ENCODE results near the gene TPTE2. TPM values are rescaled to one million over a fixed set of nuclear protein-coding genes. Genes with fewer than 3 reads are reported as not detected.

The TPTE2 gene
- total RNA-seq, 4 donors from 2014 or later: not detected

DNA sequence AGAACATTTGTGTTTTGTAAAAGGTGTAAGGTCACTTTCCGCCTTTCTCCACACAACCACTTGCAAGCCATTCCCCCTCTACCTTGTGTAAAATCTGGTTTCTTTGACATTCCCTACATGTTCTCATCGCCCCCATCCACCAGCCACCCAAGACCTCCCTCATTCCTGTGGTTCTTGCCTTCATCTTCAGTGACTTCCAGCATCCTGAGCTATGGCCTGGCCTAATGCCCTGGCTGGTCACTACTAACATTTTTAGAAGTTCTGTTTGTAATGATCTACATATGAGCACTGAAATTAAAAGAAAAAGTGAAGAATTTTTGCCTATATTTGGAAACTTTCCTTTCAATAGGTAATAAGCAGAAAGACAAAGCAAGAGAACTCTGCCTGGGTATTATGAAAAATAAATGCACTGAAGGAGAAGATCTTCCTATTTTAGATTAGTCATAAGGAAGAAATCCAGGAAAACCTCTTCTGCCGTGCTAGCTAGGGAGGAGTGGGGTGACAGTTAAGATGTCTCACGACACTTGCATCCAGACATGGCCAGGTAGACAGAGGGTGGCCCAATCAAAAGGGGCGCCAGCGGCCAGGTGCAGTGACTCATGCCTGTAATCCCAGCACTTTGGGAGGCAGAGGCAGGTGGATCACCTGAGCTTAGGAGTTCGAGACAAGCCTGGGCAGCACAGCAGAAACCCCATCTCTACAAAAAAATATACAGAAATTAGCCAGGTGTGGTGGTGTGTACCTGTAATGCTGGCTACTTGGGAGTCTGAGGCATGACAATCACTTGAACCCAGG, 44.0 kb upstream of the TPTE2 start:
- WGBS, 2 donors (ENCODE audit: low coverage in 1 of 2): 79 to 95% methylated on average over 6 to 7 of the region's 7 CpGs

DNA sequence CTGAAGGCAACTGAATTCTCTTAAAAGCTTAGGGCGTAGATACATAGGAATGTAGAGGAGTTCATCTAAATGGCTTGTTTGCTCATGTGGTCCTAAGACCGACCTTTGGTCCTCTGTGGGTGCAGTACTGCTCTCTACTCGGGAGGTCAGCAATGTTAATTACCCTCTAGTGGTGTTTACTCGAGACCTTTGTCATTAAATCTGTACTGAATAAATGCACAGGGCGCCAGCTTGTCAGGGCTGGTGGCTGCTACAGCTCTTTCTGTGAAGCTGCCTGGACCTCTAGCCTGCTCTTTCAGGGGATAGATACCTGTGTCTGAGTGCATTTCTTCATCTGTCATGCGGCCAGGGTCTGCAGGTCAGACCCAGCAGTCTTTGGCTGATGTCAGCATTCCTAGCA, 43.0 kb upstream of the TPTE2 start:
- H3K4me1 ChIP-seq: peaks cover 0 to 12% (median 11%) of the 10 kb centered on the region in 4 donors
- H3K27ac ChIP-seq: no peak overlapping the region
- in situ Hi-C loops (cut with MboI; ENCODE audit: low pct_ligation_motif_present in 1 of 4, low pct_unique_long_range_greater_than_20kb in 1 of 4, low sequenced_read_pairs in 3 of 4) (no loop called here), intact Hi-C loops (cut with DNase I; ENCODE audit: low total_unique reads) (no loop called here)
- H3K4me3 ChIP-seq: no peak overlapping the region
- H3K27me3 ChIP-seq: peaks cover 25% of the 10 kb centered on the region
- DNase-seq: no peak
- WGBS, 2 donors (ENCODE audit: low coverage in 1 of 2): 73 to 75% methylated on average over 4 to 6 of the region's 6 CpGs
- no peak for TF ChIP-seq POLR2AphosphoS5 (IDR thresholded peaks at IDR 0.05)
- TF ChIP-seq EP300 (IDR thresholded peaks at IDR 0.05; ENCODE audit: low read depth): no peak
- TF ChIP-seq, protein P1, sequence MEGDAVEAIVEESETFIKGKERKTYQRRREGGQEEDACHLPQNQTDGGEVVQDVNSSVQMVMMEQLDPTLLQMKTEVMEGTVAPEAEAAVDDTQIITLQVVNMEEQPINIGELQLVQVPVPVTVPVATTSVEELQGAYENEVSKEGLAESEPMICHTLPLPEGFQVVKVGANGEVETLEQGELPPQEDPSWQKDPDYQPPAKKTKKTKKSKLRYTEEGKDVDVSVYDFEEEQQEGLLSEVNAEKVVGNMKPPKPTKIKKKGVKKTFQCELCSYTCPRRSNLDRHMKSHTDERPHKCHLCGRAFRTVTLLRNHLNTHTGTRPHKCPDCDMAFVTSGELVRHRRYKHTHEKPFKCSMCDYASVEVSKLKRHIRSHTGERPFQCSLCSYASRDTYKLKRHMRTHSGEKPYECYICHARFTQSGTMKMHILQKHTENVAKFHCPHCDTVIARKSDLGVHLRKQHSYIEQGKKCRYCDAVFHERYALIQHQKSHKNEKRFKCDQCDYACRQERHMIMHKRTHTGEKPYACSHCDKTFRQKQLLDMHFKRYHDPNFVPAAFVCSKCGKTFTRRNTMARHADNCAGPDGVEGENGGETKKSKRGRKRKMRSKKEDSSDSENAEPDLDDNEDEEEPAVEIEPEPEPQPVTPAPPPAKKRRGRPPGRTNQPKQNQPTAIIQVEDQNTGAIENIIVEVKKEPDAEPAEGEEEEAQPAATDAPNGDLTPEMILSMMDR (IDR thresholded peaks at IDR 0.05): no peak
- no peak for TF ChIP-seq POLR2A (IDR thresholded peaks at IDR 0.05)
- H3K9me3 ChIP-seq: no peaks in the 10 kb centered on the region
- no peaks in the 10 kb centered on the region for H3K36me3 ChIP-seq

More for the DNA sequence above, 44.0 kb upstream of the TPTE2 start:
- TF ChIP-seq, protein P1 (IDR thresholded peaks at IDR 0.05): no peak
- no peak for TF ChIP-seq EP300 (IDR thresholded peaks at IDR 0.05; ENCODE audit: low read depth)
- no peak overlapping the region for H3K4me3 ChIP-seq
- intact Hi-C loops (cut with DNase I; ENCODE audit: low total_unique reads) (no loop called here), in situ Hi-C loops (cut with MboI; ENCODE audit: low pct_ligation_motif_present in 1 of 4, low pct_unique_long_range_greater_than_20kb in 1 of 4, low sequenced_read_pairs in 3 of 4) (no loop called here)
- no peaks in the 10 kb centered on the region for H3K9me3 ChIP-seq
- DNase-seq: no peak
- H3K4me1 ChIP-seq: peaks cover 0 to 12% (median 11%) of the 10 kb centered on the region in 4 donors
- H3K27me3 ChIP-seq: peaks cover 25% of the 10 kb centered on the region
- no peak overlapping the region for H3K27ac ChIP-seq
- no peaks in the 10 kb centered on the region for H3K36me3 ChIP-seq

DNA sequence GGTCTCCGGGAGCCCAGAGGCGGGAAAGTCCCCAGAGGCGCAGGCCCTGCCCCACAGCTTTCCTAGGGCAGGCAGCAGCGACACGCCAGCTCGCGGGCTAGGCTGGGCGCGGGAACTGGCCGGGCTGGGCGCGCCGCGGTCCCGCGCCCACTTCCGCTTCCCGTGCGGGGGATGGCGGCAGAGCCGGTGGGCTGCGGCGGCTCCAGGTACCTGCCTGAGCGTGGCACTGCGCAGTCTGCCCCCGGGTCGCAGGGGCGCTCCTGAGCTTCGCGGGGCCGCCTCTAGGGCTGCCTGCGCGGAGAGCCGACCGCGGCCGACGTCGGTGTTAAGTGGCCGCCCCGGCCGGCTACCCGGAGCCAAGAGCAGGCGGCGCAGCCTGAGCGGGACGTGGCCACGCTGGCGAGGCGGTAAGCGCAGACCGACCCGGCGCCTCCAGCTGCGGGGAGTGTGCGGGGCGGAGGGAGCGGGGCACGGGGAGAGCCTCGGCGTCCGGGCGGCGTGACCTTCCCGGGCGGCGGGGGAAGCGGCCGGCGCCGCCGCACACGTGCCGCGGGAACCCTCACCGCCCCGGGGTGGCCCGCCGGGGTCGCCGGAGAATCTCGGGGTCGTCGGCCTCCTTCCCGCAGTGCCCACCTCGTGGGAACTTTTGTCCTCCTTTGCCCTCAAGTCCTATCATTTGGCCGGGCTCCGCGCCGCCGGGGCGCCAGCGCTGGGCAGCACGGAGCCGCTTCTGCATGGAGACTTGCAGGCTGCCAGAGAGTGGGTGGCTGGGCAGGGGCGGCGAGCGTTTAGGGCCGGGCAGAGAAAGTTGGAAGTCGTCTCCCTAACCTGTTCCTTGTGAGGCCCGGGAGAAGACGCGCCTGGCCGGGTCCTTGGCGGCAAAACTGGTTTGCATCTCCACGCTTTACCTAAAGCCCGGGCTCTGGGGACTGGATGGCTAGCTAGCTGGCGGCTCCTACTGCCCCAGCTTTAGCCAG, 40.7 kb upstream of the TPTE2 start:
- peak overlapping the region; percentile 37 to 64 (median 54) for H3K4me3 ChIP-seq
- intact Hi-C loops (cut with DNase I; ENCODE audit: low total_unique reads): no loop called here
- no peaks in the 10 kb centered on the region for H3K36me3 ChIP-seq
- in situ Hi-C loops (cut with MboI; ENCODE audit: low pct_ligation_motif_present in 1 of 4, low pct_unique_long_range_greater_than_20kb in 1 of 4, low sequenced_read_pairs in 3 of 4): no loop called here
- peak; percentile 34 for DNase-seq
- WGBS, 2 donors (ENCODE audit: low coverage in 1 of 2): 0 to 1% methylated on average over 9 to 79 of the region's 108 CpGs
- H3K4me1 ChIP-seq: peaks cover 0 to 12% (median 11%) of the 10 kb centered on the region in 4 donors
- H3K27me3 ChIP-seq: peaks cover 25% of the 10 kb centered on the region
- no peaks in the 10 kb centered on the region for H3K9me3 ChIP-seq
- TF ChIP-seq POLR2AphosphoS5 (IDR thresholded peaks at IDR 0.05) (no peak), POLR2A (IDR thresholded peaks at IDR 0.05) (no peak), EP300 (IDR thresholded peaks at IDR 0.05; ENCODE audit: low read depth) (no peak)
- TF ChIP-seq, protein P1 (IDR thresholded peaks at IDR 0.05): peak in 3 of 5 experiments; percentile 8 to 15 (median 12)
- H3K27ac ChIP-seq: peak overlapping the region in 2 of 4 donors; percentile 11 to 30

DNA sequence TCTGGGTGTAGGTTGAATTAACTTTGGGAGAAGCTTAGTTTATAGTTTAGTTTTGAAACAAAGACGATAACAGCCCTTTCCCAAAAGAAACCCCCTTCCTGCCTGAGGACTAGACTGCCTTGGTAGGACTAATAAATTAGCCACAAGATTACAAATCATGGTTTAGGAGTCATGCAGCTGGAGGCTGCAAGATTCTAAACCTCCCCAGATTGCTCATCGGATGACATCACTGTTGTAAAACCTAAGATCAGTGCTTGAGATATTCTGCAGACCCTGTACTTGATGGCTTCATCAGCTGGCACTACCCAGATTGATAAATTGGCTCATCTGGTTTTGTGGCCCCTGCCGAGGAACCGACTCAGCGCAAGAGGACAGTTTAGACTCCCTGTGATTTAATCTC, 36.2 kb upstream of the TPTE2 start:
- peaks cover 0 to 11% (median 11%) of the 10 kb centered on the region in 4 donors for H3K4me1 ChIP-seq
- H3K4me3 ChIP-seq: no peak overlapping the region
- no peak overlapping the region for H3K27ac ChIP-seq
- intact Hi-C loops (cut with DNase I; ENCODE audit: low total_unique reads) (no loop called here), in situ Hi-C loops (cut with MboI; ENCODE audit: low pct_ligation_motif_present in 1 of 4, low pct_unique_long_range_greater_than_20kb in 1 of 4, low sequenced_read_pairs in 3 of 4) (no loop called here)
- H3K36me3 ChIP-seq: no peaks in the 10 kb centered on the region
- DNase-seq: no peak
- 76% methylated on average over 5 of the region's 5 CpGs; no CpG with 5 or more reads in 1 of the 2 donors for WGBS, 2 donors (ENCODE audit: low coverage in 1 of 2)
- H3K27me3 ChIP-seq: peaks cover 15% of the 10 kb centered on the region
- no peaks in the 10 kb centered on the region for H3K9me3 ChIP-seq
- TF ChIP-seq POLR2AphosphoS5 (IDR thresholded peaks at IDR 0.05): no peak
